ENCODE data around the gene CAPN5.

The CAPN5 gene

DNA sequence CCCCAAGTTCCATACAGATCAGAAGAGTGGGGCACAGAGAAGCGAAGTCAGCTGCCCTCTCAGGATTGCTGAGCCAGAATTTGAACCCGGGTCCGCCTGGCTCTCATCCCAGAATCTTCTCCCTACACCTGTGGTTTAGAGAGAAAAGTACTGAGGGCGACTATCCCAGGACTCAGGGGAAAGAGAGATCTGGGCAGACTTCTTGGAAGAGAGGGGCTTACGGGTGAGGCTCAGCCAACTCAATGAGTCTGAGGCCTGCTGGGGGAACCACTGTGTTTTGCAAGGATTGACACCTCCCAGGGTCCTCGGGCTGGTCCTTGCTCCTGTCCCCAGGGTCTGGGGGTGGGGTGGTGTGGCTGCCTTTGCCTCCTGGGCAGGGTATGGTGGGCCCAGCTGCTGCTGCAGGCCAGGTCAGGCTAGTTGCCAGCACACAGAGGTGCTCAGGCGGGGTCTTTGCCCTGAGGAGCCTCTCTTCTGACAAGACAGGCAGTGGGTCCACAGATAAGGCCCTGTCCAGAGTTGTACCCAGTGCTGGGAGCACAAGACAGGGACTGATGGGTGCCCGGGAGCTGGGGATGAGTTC is 1.2 kb downstream of the CAPN5 start:
- Histone ChIP-seq H2BK12ac (ENCODE audit: low read length) (no peak overlapping the region), H2AFZ (ENCODE audit: low read length) (no peak overlapping the region), H3K4me3 (ENCODE audit: low read length in 2 of 2) (peak overlapping the region in 1 of 2 donors; percentile 83), H3K4ac (ENCODE audit: low read length) (no peak overlapping the region), H4K91ac (ENCODE audit: low read depth, low read length, poor library complexity) (no peak overlapping the region), H3K23ac (ENCODE audit: low read depth, low read length, poor library complexity) (no peak overlapping the region), H3K4me1 (ENCODE audit: control insufficient read depth in 2 of 2, insufficient read depth in 1 of 2, low read depth in 1 of 2, low read length in 2 of 2) (peaks cover 7 to 21% of the 10 kb centered on the region in 2 donors), H2BK15ac (ENCODE audit: low read length) (peak overlapping the region; percentile 53), H2BK120ac (ENCODE audit: low read depth, low read length) (peak overlapping the region; percentile 24), H3K79me1 (ENCODE audit: low read depth, low read length) (peaks cover 2% of the 10 kb centered on the region), H3K18ac (ENCODE audit: low read length) (peak overlapping the region; percentile 38), H2AK5ac (ENCODE audit: low read depth, low read length) (peak overlapping the region; percentile 66), H4K8ac (ENCODE audit: low read depth, low read length) (no peak overlapping the region), H3K27ac (replicated peaks; ENCODE audit: low read length) (no peak overlapping the region), H3K27me3 (ENCODE audit: control insufficient read depth in 3 of 3, insufficient read depth in 3 of 3, low read depth in 1 of 3, low read length in 3 of 3) (peaks cover 0 to 3% (median 0%) of the 10 kb centered on the region in 3 experiments), H3K4me2 (ENCODE audit: insufficient read depth, low read length, poor library complexity, severe bottlenecking) (peak overlapping the region; percentile 87), H3K9me3 (replicated peaks in 1 of 2; ENCODE audit: control insufficient read depth in 2 of 2, insufficient read depth in 1 of 2, low read depth in 1 of 2, low read length in 2 of 2) (no peaks in the 10 kb centered on the region), H3K36me3 (replicated peaks in 1 of 2; ENCODE audit: control insufficient read depth in 2 of 2, insufficient read depth in 2 of 2, low read length in 2 of 2) (peaks cover 0 to 14% of the 10 kb centered on the region in 2 donors), H3K14ac (ENCODE audit: low read length) (no peak overlapping the region), H3K9ac (ENCODE audit: low read depth, low read length, poor library complexity) (no peak overlapping the region), H2BK5ac (ENCODE audit: low read length) (peak overlapping the region; percentile 76)
- no peak for DNase-seq (ENCODE audit: low spot score)
- WGBS, 2 donors (ENCODE audit: extremely low coverage in 2 of 2, insufficient read length in 2 of 2, insufficient replicate concordance in 1 of 2) = no CpG with 5 or more reads among the region's 8 CpGs

- Histone ChIP-seq H3K36me3 (replicated peaks in 1 of 2; ENCODE audit: control insufficient read depth in 2 of 2, insufficient read depth in 2 of 2, low read length in 2 of 2) (peaks cover 0 to 14% of the 10 kb centered on the region in 2 donors), H4K8ac (ENCODE audit: low read depth, low read length) (no peak overlapping the region), H3K27me3 (ENCODE audit: control insufficient read depth in 3 of 3, insufficient read depth in 3 of 3, low read depth in 1 of 3, low read length in 3 of 3) (peaks cover 0 to 3% (median 0%) of the 10 kb centered on the region in 3 experiments), H2BK5ac (ENCODE audit: low read length) (peak overlapping the region; percentile 76), H3K9ac (ENCODE audit: low read depth, low read length, poor library complexity) (no peak overlapping the region), H3K18ac (ENCODE audit: low read length) (peak overlapping the region; percentile 38), H3K9me3 (replicated peaks in 1 of 2; ENCODE audit: control insufficient read depth in 2 of 2, insufficient read depth in 1 of 2, low read depth in 1 of 2, low read length in 2 of 2) (no peaks in the 10 kb centered on the region), H3K4me1 (ENCODE audit: control insufficient read depth in 2 of 2, insufficient read depth in 1 of 2, low read depth in 1 of 2, low read length in 2 of 2) (peaks cover 10 to 25% of the 10 kb centered on the region in 2 donors), H2AFZ (ENCODE audit: low read length) (no peak overlapping the region), H3K4me3 (ENCODE audit: low read length in 2 of 2) (peak overlapping the region in 1 of 2 donors; percentile 83), H2AK5ac (ENCODE audit: low read depth, low read length) (peak overlapping the region; percentile 66), H2BK120ac (ENCODE audit: low read depth, low read length) (no peak overlapping the region), H2BK15ac (ENCODE audit: low read length) (peak overlapping the region; percentile 70), H3K4ac (ENCODE audit: low read length) (no peak overlapping the region), H2BK12ac (ENCODE audit: low read length) (no peak overlapping the region), H3K4me2 (ENCODE audit: insufficient read depth, low read length, poor library complexity, severe bottlenecking) (no peak overlapping the region), H3K14ac (ENCODE audit: low read length) (no peak overlapping the region), H3K27ac (replicated peaks; ENCODE audit: low read length) (no peak overlapping the region), H4K91ac (ENCODE audit: low read depth, low read length, poor library complexity) (no peak overlapping the region), H3K79me1 (ENCODE audit: low read depth, low read length) (peaks cover 2% of the 10 kb centered on the region), H3K23ac (ENCODE audit: low read depth, low read length, poor library complexity) (no peak overlapping the region)
- no CpG with 5 or more reads among the region's 7 CpGs for WGBS, 2 donors (ENCODE audit: extremely low coverage in 2 of 2, insufficient read length in 2 of 2, insufficient replicate concordance in 1 of 2)
- DNase-seq (ENCODE audit: low spot score) = no peak
Measured at GRCh38 chr11:77068457-77069335, 1.9 kb downstream of the CAPN5 start.

DNA sequence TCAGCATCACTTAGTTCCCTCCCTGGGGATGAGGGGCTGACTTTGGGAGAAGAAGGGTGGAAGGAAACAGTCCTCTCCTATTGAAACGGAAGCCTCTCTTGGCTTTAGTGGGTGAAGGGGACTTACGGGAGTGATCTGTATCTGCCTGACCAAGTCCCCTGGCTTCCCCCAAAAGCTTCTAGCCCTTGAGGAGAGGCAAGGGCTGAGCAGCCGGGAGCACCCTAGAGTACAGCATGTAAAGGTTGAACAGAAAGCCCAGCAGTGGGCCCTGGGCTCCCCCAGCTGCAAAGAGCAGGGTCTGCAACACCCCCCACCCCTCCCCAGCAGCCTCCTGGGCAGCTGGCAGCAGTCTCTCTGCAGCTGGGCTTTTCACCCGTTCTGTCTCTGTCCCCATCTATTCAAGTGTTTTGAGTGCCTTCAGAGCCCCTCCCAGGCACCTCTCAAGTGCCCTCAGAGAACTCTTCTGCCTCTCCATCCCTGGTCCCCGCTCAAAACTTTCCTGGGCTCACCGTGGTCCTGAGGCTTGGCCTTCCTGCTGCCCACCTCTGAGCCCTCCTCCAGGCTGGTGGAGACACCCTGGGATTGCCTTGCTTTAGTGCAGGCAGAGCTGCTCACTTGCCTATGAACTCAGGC is 2.7 kb downstream of the CAPN5 start:
- no peak for DNase-seq (ENCODE audit: low spot score)
- no CpG with 5 or more reads among the region's 6 CpGs for WGBS, 2 donors (ENCODE audit: extremely low coverage in 2 of 2, insufficient read length in 2 of 2, insufficient replicate concordance in 1 of 2)
- Histone ChIP-seq H3K4me3 (ENCODE audit: low read length in 2 of 2) (no peak overlapping the region), H3K9ac (ENCODE audit: low read depth, low read length, poor library complexity) (no peak overlapping the region), H3K4me1 (ENCODE audit: control insufficient read depth in 2 of 2, insufficient read depth in 1 of 2, low read depth in 1 of 2, low read length in 2 of 2) (peaks cover 10 to 25% of the 10 kb centered on the region in 2 donors), H2BK5ac (ENCODE audit: low read length) (no peak overlapping the region), H3K9me3 (replicated peaks in 1 of 2; ENCODE audit: control insufficient read depth in 2 of 2, insufficient read depth in 1 of 2, low read depth in 1 of 2, low read length in 2 of 2) (no peaks in the 10 kb centered on the region), H3K27ac (replicated peaks; ENCODE audit: low read length) (no peak overlapping the region), H3K4ac (ENCODE audit: low read length) (no peak overlapping the region), H2AFZ (ENCODE audit: low read length) (no peak overlapping the region), H2BK120ac (ENCODE audit: low read depth, low read length) (no peak overlapping the region), H3K18ac (ENCODE audit: low read length) (peak overlapping the region; percentile 27), H2AK5ac (ENCODE audit: low read depth, low read length) (peak overlapping the region; percentile 33), H3K14ac (ENCODE audit: low read length) (peak overlapping the region; percentile 60), H4K8ac (ENCODE audit: low read depth, low read length) (no peak overlapping the region), H3K4me2 (ENCODE audit: insufficient read depth, low read length, poor library complexity, severe bottlenecking) (no peak overlapping the region), H3K23ac (ENCODE audit: low read depth, low read length, poor library complexity) (no peak overlapping the region), H3K36me3 (replicated peaks in 1 of 2; ENCODE audit: control insufficient read depth in 2 of 2, insufficient read depth in 2 of 2, low read length in 2 of 2) (peaks cover 0 to 14% of the 10 kb centered on the region in 2 donors), H2BK12ac (ENCODE audit: low read length) (no peak overlapping the region), H3K27me3 (ENCODE audit: control insufficient read depth in 3 of 3, insufficient read depth in 3 of 3, low read depth in 1 of 3, low read length in 3 of 3) (peaks cover 0 to 3% (median 0%) of the 10 kb centered on the region in 3 experiments), H3K79me1 (ENCODE audit: low read depth, low read length) (peaks cover 2% of the 10 kb centered on the region), H4K91ac (ENCODE audit: low read depth, low read length, poor library complexity) (no peak overlapping the region), H2BK15ac (ENCODE audit: low read length) (peak overlapping the region; percentile 73)

Data from neuronal stem cell (in vitro differentiated cells).